Stimulated activated CD8-positive, alpha-beta memory T cell treated with anti-CD3 and anti-CD28 coated beads, Interleukin-4, amount 100 ng/mL, for 24 hours (primary cell): ENCODE results near the gene IL17RE.
A peak's percentile ranks its signal among the peaks of the same experiment; 100 is the strongest.

Experiments used
- DNase-seq: peaks from one replicate; pipeline ENCODE4 v3.0.0-alpha.2; 2020; ENCODE audit warnings: low read depth

The IL17RE gene

GRCh38 chr3:9951962-9952805 is 49.5 kb downstream of the IL17RE start, which contains the start of gene PRRT3:
Gene PRRT3 (minus strand): TSS chr3:9952408. CDS start chr3:9950115, 2,293 bp downstream.
- DNase-seq: peak; percentile 42

GRCh38 chr3:9955067-9955502 is 52.4 kb downstream of the IL17RE start:
- DNase-seq: no peak

- DNase-seq: no peak
Measured at GRCh38 chr3:9955611-9956352, 53.1 kb downstream of the IL17RE start.

- DNase-seq: no peak
Measured at GRCh38 chr3:9957214-9957613, 54.6 kb downstream of the IL17RE start.

GRCh38 chr3:9965200-9965875 is 62.7 kb downstream of the IL17RE start:
- no peak for DNase-seq
